Measurements from ENCODE around the gene LSM10.
A peak's percentile ranks its signal among the peaks of the same experiment; 100 is the strongest.

Gene LSM10

GRCh38 chr1:36382231-36382630, 15.5 kb downstream of the LSM10 start:
- DNase-seq: no peak

- no peak for DNase-seq
Measured at GRCh38 chr1:36381405-36381804, 16.3 kb downstream of the LSM10 start.

- DNase-seq: no peak
Measured at GRCh38 chr1:36380782-36381181, 16.9 kb downstream of the LSM10 start.

- DNase-seq: no peak
Measured at GRCh38 chr1:36380143-36380619, 17.5 kb downstream of the LSM10 start.

GRCh38 chr1:36377791-36378492, 19.8 kb downstream of the LSM10 start:
- no peak for DNase-seq

GRCh38 chr1:36372617-36373016, 25.1 kb downstream of the LSM10 start:
- DNase-seq: no peak

- peak; percentile 75 for DNase-seq
Measured at GRCh38 chr1:36369061-36369861, 28.4 kb downstream of the LSM10 start.

- DNase-seq: no peak
Measured at GRCh38 chr1:36367798-36368197, 29.9 kb downstream of the LSM10 start.

GRCh38 chr1:36367066-36367465, 30.6 kb downstream of the LSM10 start:
- no peak for DNase-seq

- DNase-seq: peak; percentile 45
Measured at GRCh38 chr1:36366091-36366661, 31.5 kb downstream of the LSM10 start.

- DNase-seq: no peak
Measured at GRCh38 chr1:36365381-36365780, 32.3 kb downstream of the LSM10 start.

GRCh38 chr1:36359911-36360550, 37.7 kb downstream of the LSM10 start:
- DNase-seq: peak; percentile 23

GRCh38 chr1:36359383-36359782, 38.3 kb downstream of the LSM10 start:
- no peak for DNase-seq

- no peak for DNase-seq
Measured at GRCh38 chr1:36358514-36359084, 39.1 kb downstream of the LSM10 start.

GRCh38 chr1:36355811-36356210, 41.9 kb downstream of the LSM10 start:
- no peak for DNase-seq

- DNase-seq: no peak
Measured at GRCh38 chr1:36354486-36354885, 43.2 kb downstream of the LSM10 start.

- DNase-seq: no peak
Measured at GRCh38 chr1:36352910-36353878, 44.5 kb downstream of the LSM10 start.

GRCh38 chr1:36352125-36352909, 45.4 kb downstream of the LSM10 start:
- DNase-seq: no peak

GRCh38 chr1:36351227-36351977, 46.3 kb downstream of the LSM10 start:
- no peak for DNase-seq

- DNase-seq: peak; percentile 47
Measured at GRCh38 chr1:36350659-36351226, 47.0 kb downstream of the LSM10 start.

Measured in activated CD4-positive, alpha-beta T cell treated with anti-CD3 and anti-CD28 coated beads for 1 hour (primary cell).